Chondrocyte (in vitro differentiated cells): ENCODE results near the gene GLTPD2. TPM values are rescaled to one million over a fixed set of nuclear protein-coding genes. Genes with fewer than 3 reads are reported as not detected.

ENCODE experiments used
- DNase-seq: peaks from one replicate; pipeline ENCODE4 v3.0.0; 2021; ENCODE audit warnings: mixed read lengths, low spot score
- H3K27ac Mint-ChIP-seq: one replicate; pipeline ENCODE4 v1.8.0; 2021; ENCODE audit warnings: mild to moderate bottlenecking, moderate library complexity, mixed read lengths; ENCODE audit not compliant: unreplicated experiment
- H3K27me3 Mint-ChIP-seq: 2 replicates; pipeline ENCODE4 v1.8.0; 2021; ENCODE audit warnings: low read depth, mixed read lengths
- H3K36me3 Mint-ChIP-seq: 2 replicates; pipeline ENCODE4 v1.8.0; 2021; ENCODE audit warnings: low read depth, mixed read lengths
- H3K4me1 Mint-ChIP-seq: 2 replicates; pipeline ENCODE4 v1.8.0; 2021; ENCODE audit warnings: low read depth, mild to moderate bottlenecking, mixed read lengths
- H3K4me3 Mint-ChIP-seq: one replicate; pipeline ENCODE4 v1.8.0; 2021; ENCODE audit warnings: mild to moderate bottlenecking, moderate library complexity, mixed read lengths; ENCODE audit not compliant: unreplicated experiment
- H3K9me3 Mint-ChIP-seq: 2 replicates; pipeline ENCODE4 v1.8.0; 2021; ENCODE audit warnings: low read depth, mixed read lengths
- CTCF ChIP-seq: fragments of 200-600 bp; sonication (generic); IDR thresholded peaks from 2 replicates; pipeline ENCODE4 v1.5.0; 2021; ENCODE audit warnings: antibody characterized with exemption, mild to moderate bottlenecking, moderate library complexity
- total RNA-seq: library from RNA; stranded (reverse); gene quantifications from 3 replicates; pipeline ENCODE4 v1.2.1, GENCODE V29; 2021

GLTPD2 gene
- total RNA-seq, 1 donor from 2014 or later: not detected

GRCh38 chr17:4759776-4760236 is 29.0 kb upstream of the GLTPD2 start:
- Mint-ChIP-seq H3K27me3 (peaks cover 33% of the 10 kb centered on the region), H3K9me3 (no peaks in the 10 kb centered on the region), H3K36me3 (peaks cover 2% of the 10 kb centered on the region), H3K4me3 (no peak overlapping the region), H3K4me1 (no peaks in the 10 kb centered on the region), H3K27ac (no peak overlapping the region)
- peak; percentile 25 for DNase-seq
- TF ChIP-seq CTCF: no peak

- no peak for DNase-seq
- H3K9me3 Mint-ChIP-seq: no peaks in the 10 kb centered on the region
- no peak overlapping the region for H3K4me3 Mint-ChIP-seq
- no peak overlapping the region for H3K27ac Mint-ChIP-seq
- H3K4me1 Mint-ChIP-seq: no peaks in the 10 kb centered on the region
- peaks cover 14% of the 10 kb centered on the region for H3K27me3 Mint-ChIP-seq
- no peak for TF ChIP-seq CTCF
- no peaks in the 10 kb centered on the region for H3K36me3 Mint-ChIP-seq
Observed at GRCh38 chr17:4764595-4764994, 24.2 kb upstream of the GLTPD2 start.

GRCh38 chr17:4766201-4766600 is 22.6 kb upstream of the GLTPD2 start:
- Mint-ChIP-seq H3K4me1 (no peaks in the 10 kb centered on the region), H3K36me3 (no peaks in the 10 kb centered on the region), H3K27me3 (peaks cover 6% of the 10 kb centered on the region), H3K4me3 (no peak overlapping the region), H3K27ac (no peak overlapping the region), H3K9me3 (no peaks in the 10 kb centered on the region)
- DNase-seq: peak; percentile 5
- TF ChIP-seq CTCF: no peak

- DNase-seq: no peak
- peaks cover 10% of the 10 kb centered on the region for H3K27me3 Mint-ChIP-seq
- H3K4me3 Mint-ChIP-seq: no peak overlapping the region
- no peaks in the 10 kb centered on the region for H3K36me3 Mint-ChIP-seq
- no peak overlapping the region for H3K27ac Mint-ChIP-seq
- no peaks in the 10 kb centered on the region for H3K4me1 Mint-ChIP-seq
- TF ChIP-seq CTCF: no peak
- H3K9me3 Mint-ChIP-seq: no peaks in the 10 kb centered on the region
Observed at GRCh38 chr17:4766723-4767122, 22.0 kb upstream of the GLTPD2 start.

GRCh38 chr17:4768298-4768697 is 20.5 kb upstream of the GLTPD2 start:
- TF ChIP-seq CTCF: no peak
- H3K27ac Mint-ChIP-seq: no peak overlapping the region

More at GRCh38 chr17:4768298-4768697, 20.5 kb upstream of the GLTPD2 start:
- H3K27me3 Mint-ChIP-seq: peaks cover 21% of the 10 kb centered on the region
- DNase-seq: no peak
- no peaks in the 10 kb centered on the region for H3K9me3 Mint-ChIP-seq
- H3K36me3 Mint-ChIP-seq: no peaks in the 10 kb centered on the region
- H3K4me3 Mint-ChIP-seq: no peak overlapping the region
- no peaks in the 10 kb centered on the region for H3K4me1 Mint-ChIP-seq
